AG10803 (cell line): Measurements from ENCODE around the gene RNF2.

ENCODE experiments used
- DNase-seq: peaks from one replicate; pipeline ENCODE4 v3.0.0; 2010; ENCODE audit warnings: low read depth
- H3K4me3 ChIP-seq: 2 replicates; pipeline ENCODE4 v1.5.1; 2011; ENCODE audit warnings: mild to moderate bottlenecking, low read length, control low read depth
- TF ChIP-seq, protein P1 (sequence below): conservative IDR thresholded peaks from 2 replicates; pipeline ENCODE4 v1.5.1; 2011; ENCODE audit warnings: mild to moderate bottlenecking, low read length, control low read depth, inconsistent platforms

Gene RNF2

DNA sequence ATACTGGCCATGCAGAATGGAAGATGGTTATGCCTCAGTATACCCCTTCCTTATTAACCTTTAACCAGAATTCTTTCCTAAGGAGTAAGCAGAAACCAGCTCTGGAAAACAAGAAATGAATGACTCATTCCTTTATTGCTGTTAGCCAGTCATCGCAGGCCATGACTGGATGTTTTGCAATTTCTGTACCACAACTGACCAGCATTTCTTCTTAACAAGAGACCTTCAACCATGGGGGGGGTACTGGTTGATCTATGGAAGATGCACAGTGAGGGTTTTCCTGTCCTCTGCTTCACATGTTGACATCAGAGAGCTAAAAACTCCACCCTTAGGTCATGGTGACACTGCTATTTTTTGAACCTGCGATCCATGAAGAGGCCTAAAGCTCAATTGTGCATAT lies 28.0 kb upstream of the RNF2 start:
- H3K4me3 ChIP-seq = no peak overlapping the region
- peak; percentile 88 for DNase-seq
- TF ChIP-seq, protein P1, sequence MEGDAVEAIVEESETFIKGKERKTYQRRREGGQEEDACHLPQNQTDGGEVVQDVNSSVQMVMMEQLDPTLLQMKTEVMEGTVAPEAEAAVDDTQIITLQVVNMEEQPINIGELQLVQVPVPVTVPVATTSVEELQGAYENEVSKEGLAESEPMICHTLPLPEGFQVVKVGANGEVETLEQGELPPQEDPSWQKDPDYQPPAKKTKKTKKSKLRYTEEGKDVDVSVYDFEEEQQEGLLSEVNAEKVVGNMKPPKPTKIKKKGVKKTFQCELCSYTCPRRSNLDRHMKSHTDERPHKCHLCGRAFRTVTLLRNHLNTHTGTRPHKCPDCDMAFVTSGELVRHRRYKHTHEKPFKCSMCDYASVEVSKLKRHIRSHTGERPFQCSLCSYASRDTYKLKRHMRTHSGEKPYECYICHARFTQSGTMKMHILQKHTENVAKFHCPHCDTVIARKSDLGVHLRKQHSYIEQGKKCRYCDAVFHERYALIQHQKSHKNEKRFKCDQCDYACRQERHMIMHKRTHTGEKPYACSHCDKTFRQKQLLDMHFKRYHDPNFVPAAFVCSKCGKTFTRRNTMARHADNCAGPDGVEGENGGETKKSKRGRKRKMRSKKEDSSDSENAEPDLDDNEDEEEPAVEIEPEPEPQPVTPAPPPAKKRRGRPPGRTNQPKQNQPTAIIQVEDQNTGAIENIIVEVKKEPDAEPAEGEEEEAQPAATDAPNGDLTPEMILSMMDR = no peak

GRCh38 chr1:185017966-185018365 lies 27.4 kb upstream of the RNF2 start:
- TF ChIP-seq, protein P1 = no peak
- no peak for DNase-seq
- no peak overlapping the region for H3K4me3 ChIP-seq

GRCh38 chr1:185027252-185027882 lies 18.0 kb upstream of the RNF2 start:
- no peak for DNase-seq
- H3K4me3 ChIP-seq = no peak overlapping the region
- TF ChIP-seq, protein P1 = no peak

GRCh38 chr1:185033686-185034085 lies 11.7 kb upstream of the RNF2 start:
- DNase-seq = no peak
- no peak overlapping the region for H3K4me3 ChIP-seq
- TF ChIP-seq, protein P1 = no peak

DNA sequence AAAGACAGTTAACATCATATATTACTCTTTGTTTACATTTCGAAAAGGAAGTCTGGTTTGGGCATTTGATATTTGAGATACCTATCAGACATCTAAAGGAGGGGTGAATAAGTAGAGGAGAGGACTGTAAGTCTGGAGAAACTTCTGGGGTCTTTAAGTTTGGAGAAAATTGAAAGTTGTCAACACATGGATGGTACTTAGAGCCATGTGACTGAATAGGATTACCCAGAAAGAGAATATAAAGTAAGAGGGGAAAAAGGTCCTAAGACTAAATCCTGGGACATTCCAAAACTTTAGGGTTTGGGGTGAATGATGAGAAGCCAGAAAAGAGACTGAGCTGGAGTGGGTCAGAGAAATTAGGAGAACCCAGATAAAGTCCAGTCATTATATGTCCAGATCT lies 10.1 kb upstream of the RNF2 start:
- DNase-seq = no peak
- TF ChIP-seq, protein P1 = no peak
- no peak overlapping the region for H3K4me3 ChIP-seq

- TF ChIP-seq, protein P1 = no peak
- no peak for DNase-seq
- no peak overlapping the region for H3K4me3 ChIP-seq
These were observed 6.5 kb upstream of the RNF2 start for GRCh38 chr1:185038813-185039376.

DNA sequence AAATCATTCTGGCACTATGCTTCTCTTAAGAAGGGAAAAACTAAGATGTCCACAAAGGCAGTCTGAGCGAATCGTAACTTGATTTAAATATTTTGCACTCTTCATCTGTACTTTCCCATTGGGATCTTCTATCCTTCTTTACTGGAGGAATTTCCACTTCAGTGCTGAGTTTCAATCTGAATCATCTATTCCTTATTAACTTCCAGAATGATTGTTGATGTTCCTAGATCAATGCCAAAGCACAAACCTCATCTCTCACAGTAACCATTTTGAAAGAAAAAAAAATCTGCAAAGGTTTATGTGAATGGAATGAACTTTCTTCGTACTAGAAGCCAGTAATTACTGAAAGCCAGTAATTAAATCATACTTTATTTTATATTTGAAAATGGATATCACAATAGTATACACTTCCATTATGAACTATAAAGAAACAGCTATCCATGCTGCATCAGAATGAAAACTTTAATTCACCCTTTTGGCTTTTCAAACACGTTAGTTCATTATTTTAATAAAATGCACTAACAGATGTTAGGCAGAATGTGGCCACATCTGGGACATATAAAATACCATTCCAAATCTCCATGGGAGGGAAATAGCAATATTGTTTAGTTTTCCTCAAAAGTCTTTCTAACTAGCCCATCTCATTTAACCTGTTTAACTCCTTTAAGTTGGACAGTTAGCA lies 5.5 kb upstream of the RNF2 start:
- no peak overlapping the region for H3K4me3 ChIP-seq
- DNase-seq = no peak
- TF ChIP-seq, protein P1 = no peak
